Activated T-helper 1 cell treated with anti-CD3 and anti-CD28 coated beads, Interleukin-12 subunit alpha, Interleukin-12 subunit beta, Interleukin-2, Interleukin-4 antibody, amounts not matched to agents 30 ng/mL and 10 ng/mL and 1 ng/mL, durations not matched to agents 14 hours and 24 hours and 36 hours (primary cell): Measurements from ENCODE around the gene EGFLAM. TPM values are rescaled to one million over a fixed set of nuclear protein-coding genes. Genes with fewer than 3 reads are reported as not detected.

ENCODE experiments used
- DNase-seq: peaks from one replicate; pipeline ENCODE4 v3.0.0; 2021; ENCODE audit warnings: low spot score
- H3K27ac Mint-ChIP-seq: one replicate; pipeline ENCODE4 v1.8.0; 2021; ENCODE audit warnings: mild to moderate bottlenecking, mixed read lengths
- H3K27me3 Mint-ChIP-seq: one replicate; pipeline ENCODE4 v1.8.0; 2022; ENCODE audit warnings: mild to moderate bottlenecking, moderate library complexity, mixed read lengths; ENCODE audit not compliant: insufficient read depth
- H3K36me3 Mint-ChIP-seq: one replicate; pipeline ENCODE4 v1.8.0; 2021; ENCODE audit warnings: low read depth, mixed read lengths
- H3K4me1 Mint-ChIP-seq: one replicate; pipeline ENCODE4 v1.8.0; 2021; ENCODE audit warnings: low read depth, mixed read lengths
- H3K4me3 Mint-ChIP-seq: one replicate; pipeline ENCODE4 v1.8.0; 2021; ENCODE audit warnings: mild to moderate bottlenecking, moderate library complexity, mixed read lengths
- H3K9me3 Mint-ChIP-seq: one replicate; pipeline ENCODE4 v1.8.0; 2021; ENCODE audit warnings: mixed read lengths
- intact Hi-C: fragments of 100-400 bp; cut with micrococcal nuclease; formaldehyde crosslinking; loops from one replicate; pipeline ENCODE4 v1.15.1; 2024
- total RNA-seq: library from RNA; stranded (reverse); gene quantifications from 2 replicates; pipeline ENCODE4 v1.2.3, GENCODE V29; 2022

EGFLAM gene
- total RNA-seq, 1 donor from 2014 or later = not detected

DNA sequence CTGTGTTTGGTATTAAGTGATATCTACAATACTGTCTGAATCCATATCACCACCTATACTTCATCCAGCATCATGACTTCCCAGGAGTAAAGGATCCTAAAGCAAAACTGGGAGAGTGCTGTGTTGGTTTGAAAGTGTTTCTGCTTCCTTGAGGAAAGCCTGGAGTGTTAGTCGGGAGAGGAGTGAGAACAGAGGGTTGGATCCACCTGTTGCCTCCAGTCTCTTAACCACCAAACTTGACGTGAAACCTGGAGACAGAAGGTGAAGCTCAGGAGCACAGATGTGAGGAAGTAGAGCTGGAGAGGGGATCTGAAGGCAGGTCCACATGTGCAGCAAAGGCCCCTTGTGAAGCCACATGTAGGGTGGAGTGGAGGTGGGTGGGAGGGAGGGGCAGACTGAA, 88.2 kb downstream of the EGFLAM start:
- Mint-ChIP-seq H3K36me3 (no peaks in the 10 kb centered on the region), H3K4me3 (no peak overlapping the region), H3K4me1 (no peaks in the 10 kb centered on the region), H3K9me3 (no peaks in the 10 kb centered on the region), H3K27me3 (peaks cover 2% of the 10 kb centered on the region), H3K27ac (no peak overlapping the region)
- intact Hi-C loops = no loop called here
- no peak for DNase-seq

DNA sequence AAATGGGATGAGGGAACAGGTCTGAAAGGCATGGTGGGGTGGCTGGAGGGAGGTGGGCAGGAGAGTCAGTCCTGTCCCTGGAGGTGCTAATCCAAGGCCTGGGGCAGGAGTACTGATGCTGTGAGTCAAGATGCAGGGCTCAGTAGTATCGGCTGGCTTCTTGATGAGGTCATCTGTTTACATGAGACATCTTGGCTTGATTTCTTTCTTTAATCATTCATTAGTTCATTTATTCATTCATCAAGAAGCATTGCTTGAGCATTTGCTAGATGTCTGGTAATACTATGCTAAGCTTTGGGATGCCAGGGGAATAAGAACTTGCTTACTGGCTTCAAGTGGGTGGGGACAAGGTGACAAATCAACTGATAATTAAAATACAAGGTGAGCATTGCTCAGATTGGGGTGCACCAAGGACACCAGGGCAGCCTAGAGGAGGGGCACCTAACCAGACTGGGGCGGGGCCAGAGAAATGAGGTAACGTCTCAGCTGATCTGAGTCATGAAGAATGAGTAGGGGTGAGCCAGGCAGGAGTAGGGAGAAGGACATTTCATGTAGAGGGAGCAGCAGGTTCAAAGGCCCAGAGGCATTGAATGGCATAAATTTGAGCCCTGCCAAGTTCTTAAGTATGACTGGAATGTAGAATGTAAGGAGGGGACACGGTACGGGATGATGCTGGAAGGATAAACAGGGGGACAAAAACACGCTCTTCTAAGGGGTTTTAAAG, 88.8 kb downstream of the EGFLAM start:
- Mint-ChIP-seq H3K4me1 (no peaks in the 10 kb centered on the region), H3K36me3 (no peaks in the 10 kb centered on the region), H3K27ac (no peak overlapping the region), H3K9me3 (no peaks in the 10 kb centered on the region), H3K4me3 (no peak overlapping the region), H3K27me3 (peaks cover 2% of the 10 kb centered on the region)
- DNase-seq = no peak
- intact Hi-C loops = no loop called here

DNA sequence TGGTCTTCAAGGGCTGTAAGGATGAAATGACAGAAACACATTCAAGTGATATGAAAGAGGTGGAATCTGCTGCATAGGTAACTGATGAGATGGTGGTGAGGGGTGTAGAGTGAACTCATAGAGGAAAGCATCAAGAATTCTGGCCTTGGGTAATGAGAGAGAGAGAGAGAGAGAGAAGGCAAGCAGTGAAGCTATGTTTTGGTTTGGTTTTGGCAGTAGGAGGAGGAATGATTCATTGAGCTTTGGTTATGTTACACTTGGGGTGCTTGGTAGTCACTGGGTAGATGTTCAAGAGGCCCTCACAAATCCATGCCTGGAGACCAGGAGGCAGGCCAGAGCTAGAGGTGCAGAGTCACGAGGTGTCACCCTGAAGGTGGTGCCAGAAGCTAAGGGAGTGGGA, 89.5 kb downstream of the EGFLAM start:
- Mint-ChIP-seq H3K27me3 (peaks cover 2% of the 10 kb centered on the region), H3K27ac (no peak overlapping the region), H3K4me1 (no peaks in the 10 kb centered on the region), H3K36me3 (no peaks in the 10 kb centered on the region), H3K4me3 (no peak overlapping the region), H3K9me3 (no peaks in the 10 kb centered on the region)
- DNase-seq = no peak
- intact Hi-C loops = no loop called here

DNA sequence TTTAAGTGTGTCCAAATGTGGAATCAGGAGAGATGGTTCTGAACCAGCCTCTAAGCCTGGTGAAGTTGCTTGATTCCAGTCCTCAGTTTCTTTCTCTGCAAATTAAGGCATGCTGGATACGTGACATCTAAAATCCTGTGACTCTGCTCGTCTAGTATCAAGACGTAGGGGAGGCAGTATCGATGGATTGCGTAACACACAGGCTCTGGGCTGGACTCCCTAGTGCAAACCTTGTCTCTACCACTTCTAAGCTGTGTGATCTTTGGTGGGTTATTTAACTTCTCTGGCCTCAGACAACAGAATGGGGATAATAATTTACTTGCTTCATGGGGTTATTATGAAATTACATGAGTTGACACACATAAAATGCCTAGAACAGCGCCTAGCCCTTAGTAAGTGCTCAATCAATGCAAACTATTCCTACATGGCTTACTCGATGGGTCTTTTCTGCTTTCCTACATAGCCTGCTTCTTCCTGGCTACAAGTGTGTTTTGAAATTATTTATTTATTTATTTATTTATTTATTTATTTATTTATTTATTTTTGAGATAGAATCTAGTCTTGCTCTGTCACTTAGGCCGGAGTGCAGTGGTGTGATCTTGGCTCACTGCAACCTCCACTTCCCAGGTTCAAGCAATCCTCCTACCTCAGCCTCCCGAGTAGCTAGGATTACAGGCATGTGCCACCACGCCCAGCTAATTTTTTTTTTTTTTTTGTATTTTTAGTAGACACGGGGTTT, 102.1 kb downstream of the EGFLAM start:
- Mint-ChIP-seq H3K36me3 (no peaks in the 10 kb centered on the region), H3K4me3 (no peak overlapping the region), H3K27ac (no peak overlapping the region), H3K27me3 (peaks cover 2% of the 10 kb centered on the region), H3K4me1 (no peaks in the 10 kb centered on the region), H3K9me3 (no peaks in the 10 kb centered on the region)
- intact Hi-C loops = no loop called here
- no peak for DNase-seq

DNA sequence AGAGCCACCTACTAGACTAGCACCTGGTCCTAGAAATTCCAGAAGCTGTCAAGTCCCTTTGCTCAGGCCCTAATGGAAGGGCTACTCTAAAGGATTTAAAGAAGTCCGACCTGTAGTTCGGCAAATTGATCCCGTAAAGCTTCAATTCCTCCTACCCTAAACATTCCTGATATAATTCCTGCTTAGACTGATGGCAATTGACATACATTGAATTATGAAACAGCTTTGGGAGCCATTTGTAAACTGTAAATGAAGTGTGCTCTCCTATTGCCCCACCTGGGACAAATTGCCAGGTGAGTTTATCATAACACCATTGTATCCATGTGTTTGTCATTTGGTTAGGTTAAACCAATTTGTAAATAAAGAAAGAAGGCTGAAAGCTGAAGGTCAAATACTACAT, 104.4 kb downstream of the EGFLAM start:
- no peaks in the 10 kb centered on the region for H3K9me3 Mint-ChIP-seq
- H3K27me3 Mint-ChIP-seq = peaks cover 2% of the 10 kb centered on the region
- intact Hi-C loops = no loop called here
- H3K4me3 Mint-ChIP-seq = no peak overlapping the region
- DNase-seq = no peak
- H3K36me3 Mint-ChIP-seq = no peaks in the 10 kb centered on the region
- H3K27ac Mint-ChIP-seq = no peak overlapping the region
- H3K4me1 Mint-ChIP-seq = no peaks in the 10 kb centered on the region

DNA sequence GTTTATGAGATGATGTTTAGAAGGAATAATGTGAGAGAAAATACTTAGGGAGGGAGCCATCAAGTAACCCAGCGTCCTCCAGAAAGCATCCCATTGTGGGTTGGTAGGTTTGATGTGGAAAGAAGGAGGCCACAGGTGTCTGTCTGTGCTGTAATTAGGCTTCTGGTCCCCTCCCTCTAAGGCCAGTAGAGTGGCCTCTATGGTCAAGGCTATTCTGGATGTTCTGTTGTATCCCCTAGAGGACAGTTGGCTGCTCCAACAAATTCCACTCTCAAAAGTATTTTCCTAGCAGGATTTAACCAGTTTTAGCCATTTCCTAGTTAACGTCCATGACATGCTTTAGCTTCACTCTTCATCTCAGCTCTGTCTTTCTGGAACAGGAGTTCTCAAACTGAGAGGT, 106.5 kb downstream of the EGFLAM start:
- Mint-ChIP-seq H3K27ac (no peak overlapping the region), H3K4me3 (no peak overlapping the region), H3K36me3 (no peaks in the 10 kb centered on the region), H3K27me3 (no peaks in the 10 kb centered on the region), H3K9me3 (no peaks in the 10 kb centered on the region), H3K4me1 (peaks cover 7% of the 10 kb centered on the region)
- intact Hi-C loops = no loop called here
- DNase-seq = no peak

DNA sequence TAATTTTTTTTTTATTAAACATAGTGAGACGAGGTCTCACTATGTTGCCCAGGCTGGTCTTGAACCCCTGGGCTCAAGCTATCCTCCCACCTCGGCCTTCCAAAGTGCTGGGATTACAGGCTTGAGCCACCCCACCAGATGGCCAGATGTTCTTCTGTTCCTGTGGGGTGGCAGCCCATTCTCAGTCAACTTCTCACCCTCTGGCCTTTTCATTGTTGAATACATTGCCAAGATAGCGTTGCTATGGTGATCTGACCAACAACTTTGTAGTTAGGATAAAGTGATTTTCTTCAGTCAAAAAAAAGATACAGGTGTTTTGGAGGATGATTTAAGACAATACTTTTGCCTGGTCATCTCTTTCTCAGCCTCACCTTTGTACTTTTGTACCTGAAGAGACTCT, 109.1 kb downstream of the EGFLAM start:
- Mint-ChIP-seq H3K4me1 (peaks cover 7% of the 10 kb centered on the region), H3K27ac (no peak overlapping the region), H3K36me3 (no peaks in the 10 kb centered on the region), H3K9me3 (no peaks in the 10 kb centered on the region), H3K4me3 (no peak overlapping the region), H3K27me3 (no peaks in the 10 kb centered on the region)
- no peak for DNase-seq
- intact Hi-C loops = no loop called here

DNA sequence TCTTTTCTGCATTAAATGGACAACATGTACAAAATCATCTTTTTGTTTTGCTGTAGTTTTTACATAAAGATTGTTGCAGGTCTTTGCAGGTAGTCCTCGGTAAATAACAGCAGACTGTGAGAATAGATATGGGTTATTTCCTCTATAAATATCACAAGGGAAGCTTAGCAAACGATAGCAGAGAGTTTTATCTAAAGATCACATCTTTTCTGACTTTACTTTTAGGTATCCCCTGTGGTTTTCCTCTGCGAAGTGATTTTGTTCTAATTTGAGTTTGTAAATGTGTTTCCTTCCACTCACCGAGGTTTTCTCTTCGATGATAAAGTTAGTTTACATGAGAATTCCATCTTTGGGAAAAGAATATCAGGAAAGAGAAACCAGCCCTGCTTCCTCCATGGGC, 109.6 kb downstream of the EGFLAM start:
- Mint-ChIP-seq H3K27ac (no peak overlapping the region), H3K9me3 (no peaks in the 10 kb centered on the region), H3K36me3 (no peaks in the 10 kb centered on the region), H3K27me3 (no peaks in the 10 kb centered on the region), H3K4me1 (peaks cover 7% of the 10 kb centered on the region), H3K4me3 (no peak overlapping the region)
- no peak for DNase-seq
- intact Hi-C loops = no loop called here

DNA sequence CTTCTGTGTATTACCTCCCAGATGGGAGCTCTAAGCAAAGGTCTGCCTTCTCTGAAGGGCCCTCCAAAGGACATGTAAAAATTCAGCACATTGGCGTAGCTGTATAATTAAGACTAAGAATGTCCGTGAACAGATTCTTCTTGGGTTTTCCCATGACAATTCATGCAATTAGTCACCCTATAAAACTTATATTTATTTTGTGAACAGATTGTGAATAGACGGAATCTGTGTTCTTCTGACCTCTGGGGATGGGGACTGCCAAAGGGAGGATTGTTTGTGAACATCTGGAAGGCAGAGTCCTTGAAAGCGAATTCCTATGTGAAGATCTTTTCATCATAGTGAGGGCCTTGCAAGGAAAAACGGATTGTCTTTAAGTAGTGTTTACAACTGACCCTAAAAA, 111.3 kb downstream of the EGFLAM start:
- DNase-seq = no peak
- intact Hi-C loops = no loop called here
- H3K4me3 Mint-ChIP-seq = no peak overlapping the region
- no peaks in the 10 kb centered on the region for H3K9me3 Mint-ChIP-seq
- no peaks in the 10 kb centered on the region for H3K27me3 Mint-ChIP-seq
- H3K36me3 Mint-ChIP-seq = no peaks in the 10 kb centered on the region
- H3K27ac Mint-ChIP-seq = no peak overlapping the region
- H3K4me1 Mint-ChIP-seq = peaks cover 7% of the 10 kb centered on the region

DNA sequence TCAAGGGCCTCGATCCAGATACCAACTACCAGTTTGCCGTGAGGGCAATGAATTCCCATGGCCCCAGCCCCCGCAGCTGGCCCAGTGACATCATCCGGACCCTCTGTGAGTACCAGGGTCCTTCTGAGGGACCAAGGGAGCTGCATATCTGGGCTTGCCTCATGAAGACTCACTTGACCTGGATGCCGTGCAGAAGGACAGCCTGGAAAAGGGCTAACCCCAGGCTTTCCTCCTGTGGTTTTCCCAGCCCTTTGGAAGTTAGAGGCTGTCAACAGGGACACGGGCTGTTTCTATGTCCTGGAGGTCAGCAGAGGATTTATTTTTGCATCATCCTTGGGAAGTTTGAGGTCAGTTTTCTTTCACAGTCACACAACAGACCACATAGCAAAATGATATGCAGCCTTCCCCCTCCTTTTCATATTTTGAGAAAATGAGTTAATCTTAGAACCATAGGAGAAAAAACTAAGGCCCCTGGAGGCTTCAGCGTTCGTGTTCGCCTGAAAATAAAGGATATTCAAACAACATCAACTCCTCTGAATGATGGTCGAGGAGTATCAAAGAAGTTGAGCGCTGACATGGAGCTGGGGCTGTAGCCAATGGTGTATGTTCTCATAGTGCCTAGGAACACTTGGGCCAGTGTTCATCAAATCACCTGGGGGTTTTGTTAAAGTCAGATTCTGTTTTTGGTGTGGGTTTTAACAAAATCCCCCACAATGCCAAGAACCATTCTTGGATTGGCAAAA, 112.2 kb downstream of the EGFLAM start:
- H3K4me1 Mint-ChIP-seq = peaks cover 7% of the 10 kb centered on the region
- H3K27me3 Mint-ChIP-seq = no peaks in the 10 kb centered on the region
- DNase-seq = no peak
- intact Hi-C loops = no loop called here
- H3K36me3 Mint-ChIP-seq = no peaks in the 10 kb centered on the region
- no peak overlapping the region for H3K27ac Mint-ChIP-seq
- no peaks in the 10 kb centered on the region for H3K9me3 Mint-ChIP-seq
- no peak overlapping the region for H3K4me3 Mint-ChIP-seq

DNA sequence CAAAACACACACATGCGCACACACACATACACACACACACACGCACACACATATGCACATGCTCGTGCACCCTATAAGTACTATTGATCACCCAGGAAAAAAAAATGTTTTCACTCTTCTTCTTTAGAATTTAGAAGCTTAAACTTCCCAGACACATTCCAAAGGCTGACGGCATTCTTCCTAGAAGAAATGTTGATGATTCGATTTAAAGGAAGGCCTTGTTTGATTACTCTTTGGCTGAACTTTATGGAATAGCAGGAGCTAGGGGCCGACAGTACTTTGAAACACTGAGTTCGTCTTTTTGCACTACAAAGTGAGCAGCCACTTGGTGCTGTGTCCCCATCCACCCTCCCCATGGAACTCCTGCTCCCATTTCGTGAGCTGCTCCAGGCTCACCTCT, 113.2 kb downstream of the EGFLAM start:
- Mint-ChIP-seq H3K36me3 (no peaks in the 10 kb centered on the region), H3K27me3 (peaks cover 2% of the 10 kb centered on the region), H3K27ac (no peak overlapping the region), H3K4me1 (peaks cover 10% of the 10 kb centered on the region), H3K4me3 (no peak overlapping the region), H3K9me3 (no peaks in the 10 kb centered on the region)
- intact Hi-C loops = no loop called here
- DNase-seq = no peak

DNA sequence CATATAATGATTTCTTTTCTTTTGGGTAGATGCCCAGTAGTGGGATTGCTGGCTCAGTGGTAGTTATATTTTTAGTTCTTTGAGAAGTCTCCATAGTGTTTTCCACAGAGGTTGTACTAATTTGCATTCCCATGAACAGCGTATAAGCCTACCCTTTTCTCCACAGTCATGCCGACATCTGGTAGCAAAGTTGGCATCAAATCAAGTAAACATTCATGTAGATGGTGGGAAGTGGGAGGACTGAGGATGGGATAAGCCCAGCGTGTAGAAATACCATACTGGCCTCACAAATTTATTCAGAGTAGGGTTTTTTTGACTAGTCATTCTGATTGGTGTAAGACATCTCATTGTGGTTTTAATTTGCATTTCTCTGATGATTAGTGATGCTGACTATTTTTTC, 115.4 kb downstream of the EGFLAM start:
- Mint-ChIP-seq H3K9me3 (no peaks in the 10 kb centered on the region), H3K36me3 (no peaks in the 10 kb centered on the region), H3K4me3 (no peak overlapping the region), H3K27me3 (peaks cover 5% of the 10 kb centered on the region), H3K27ac (no peak overlapping the region), H3K4me1 (peaks cover 6% of the 10 kb centered on the region)
- DNase-seq = no peak
- intact Hi-C loops = no loop called here

DNA sequence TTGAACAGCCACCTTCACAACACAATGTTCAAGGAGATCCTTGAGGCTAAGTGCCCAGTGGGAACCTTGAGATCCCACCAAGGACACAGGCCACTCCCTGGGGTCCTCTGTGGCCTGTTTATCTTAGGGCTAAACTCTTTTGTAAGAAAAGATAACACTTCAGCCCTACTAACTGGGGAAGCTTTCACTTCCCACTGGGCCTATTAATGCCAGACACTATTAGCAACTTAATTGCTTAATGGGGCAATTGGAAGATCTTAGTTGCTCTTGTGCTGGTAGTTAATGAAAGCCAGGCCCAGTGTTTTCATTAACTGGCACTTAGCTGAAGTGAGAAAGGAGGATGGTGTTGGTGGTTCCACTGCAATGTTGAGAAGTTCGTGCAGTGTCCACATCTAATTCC, 117.1 kb downstream of the EGFLAM start:
- intact Hi-C loops = no loop called here
- no peak overlapping the region for H3K4me3 Mint-ChIP-seq
- no peak overlapping the region for H3K27ac Mint-ChIP-seq
- no peaks in the 10 kb centered on the region for H3K36me3 Mint-ChIP-seq
- H3K27me3 Mint-ChIP-seq = peaks cover 13% of the 10 kb centered on the region
- peaks cover 6% of the 10 kb centered on the region for H3K4me1 Mint-ChIP-seq
- H3K9me3 Mint-ChIP-seq = no peaks in the 10 kb centered on the region
- no peak for DNase-seq
